ENCODE measurements around the gene EML2.
A peak's percentile ranks its signal among the peaks of the same experiment; 100 is the strongest.

Gene EML2

GRCh38 chr19:45589768-45590167, 49.4 kb downstream of the EML2 start:
- DNase-seq, result no peak

- no peak for DNase-seq
Measured at GRCh38 chr19:45587873-45588272, 51.3 kb downstream of the EML2 start.

GRCh38 chr19:45585158-45585577, 54.0 kb downstream of the EML2 start:
- DNase-seq, result no peak

- peak; percentile 96 to 100 (median 99) for DNase-seq
Measured at GRCh38 chr19:45584332-45585157, 54.7 kb downstream of the EML2 start, which contains the start of gene OPA3. Gene OPA3 (minus strand): TSS chr19:45584802. CDS start chr19:45584764, 38 bp downstream.

GRCh38 chr19:45581576-45581975, 57.6 kb downstream of the EML2 start:
- DNase-seq, result no peak

- DNase-seq, result no peak
Measured at GRCh38 chr19:45578861-45579260, 60.3 kb downstream of the EML2 start.

GRCh38 chr19:45577111-45577905, 61.9 kb downstream of the EML2 start:
- DNase-seq, result no peak

- DNase-seq, result no peak
Measured at GRCh38 chr19:45576682-45577081, 62.5 kb downstream of the EML2 start.

- no peak for DNase-seq
Measured at GRCh38 chr19:45575216-45575615, 64.0 kb downstream of the EML2 start.

- no peak for DNase-seq
Measured at GRCh38 chr19:45574526-45574925, 64.7 kb downstream of the EML2 start.

- DNase-seq, result no peak
Measured at GRCh38 chr19:45571457-45572220, 67.6 kb downstream of the EML2 start.

GRCh38 chr19:45569619-45570421, 69.4 kb downstream of the EML2 start:
- peak in 21 of 56 donors; percentile 2 to 69 (median 16) for DNase-seq

- no peak for DNase-seq
Measured at GRCh38 chr19:45568732-45569131, 70.5 kb downstream of the EML2 start.

- no peak for DNase-seq
Measured at GRCh38 chr19:45567609-45568008, 71.6 kb downstream of the EML2 start.

GRCh38 chr19:45564131-45564780, 74.9 kb downstream of the EML2 start:
- no peak for DNase-seq

- DNase-seq, result no peak
Measured at GRCh38 chr19:45560686-45561085, 78.5 kb downstream of the EML2 start.

- DNase-seq, result no peak
Measured at GRCh38 chr19:45560038-45560437, 79.2 kb downstream of the EML2 start.

All from amygdala (tissue), 56 donors.